ENCODE data around the gene RPSA.

DNA sequence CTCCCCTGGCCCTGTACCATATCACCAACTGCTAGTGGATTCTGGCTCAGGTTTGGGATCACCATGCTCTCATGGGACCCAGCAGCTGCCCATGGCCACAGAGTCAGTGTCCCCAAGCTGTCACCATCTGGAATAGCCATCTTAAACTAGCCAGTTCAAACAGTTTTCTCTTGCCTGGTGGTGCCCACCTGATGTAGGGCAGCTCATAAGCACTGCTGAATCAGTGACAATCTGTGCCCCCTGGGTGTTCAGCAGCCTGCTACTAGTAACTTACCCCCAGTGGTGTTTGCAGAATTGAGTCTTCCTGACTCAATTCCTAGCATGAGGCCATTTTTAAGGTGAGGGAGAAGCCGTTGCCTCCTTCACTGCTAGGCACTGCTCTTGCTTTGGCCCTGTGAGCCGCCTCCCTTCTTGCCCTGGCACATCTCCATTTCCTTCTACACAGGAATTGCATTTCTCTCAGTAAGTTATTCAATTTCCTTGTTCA lies 7.9 kb downstream of the RPSA start:
- TF ChIP-seq, protein P1, sequence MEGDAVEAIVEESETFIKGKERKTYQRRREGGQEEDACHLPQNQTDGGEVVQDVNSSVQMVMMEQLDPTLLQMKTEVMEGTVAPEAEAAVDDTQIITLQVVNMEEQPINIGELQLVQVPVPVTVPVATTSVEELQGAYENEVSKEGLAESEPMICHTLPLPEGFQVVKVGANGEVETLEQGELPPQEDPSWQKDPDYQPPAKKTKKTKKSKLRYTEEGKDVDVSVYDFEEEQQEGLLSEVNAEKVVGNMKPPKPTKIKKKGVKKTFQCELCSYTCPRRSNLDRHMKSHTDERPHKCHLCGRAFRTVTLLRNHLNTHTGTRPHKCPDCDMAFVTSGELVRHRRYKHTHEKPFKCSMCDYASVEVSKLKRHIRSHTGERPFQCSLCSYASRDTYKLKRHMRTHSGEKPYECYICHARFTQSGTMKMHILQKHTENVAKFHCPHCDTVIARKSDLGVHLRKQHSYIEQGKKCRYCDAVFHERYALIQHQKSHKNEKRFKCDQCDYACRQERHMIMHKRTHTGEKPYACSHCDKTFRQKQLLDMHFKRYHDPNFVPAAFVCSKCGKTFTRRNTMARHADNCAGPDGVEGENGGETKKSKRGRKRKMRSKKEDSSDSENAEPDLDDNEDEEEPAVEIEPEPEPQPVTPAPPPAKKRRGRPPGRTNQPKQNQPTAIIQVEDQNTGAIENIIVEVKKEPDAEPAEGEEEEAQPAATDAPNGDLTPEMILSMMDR (IDR thresholded peaks at IDR 0.05) = no peak
- TF ChIP-seq ESRRA (CRISPR knock-in tag; IDR thresholded peaks at IDR 0.05; ENCODE audit: borderline replicate concordance) (no peak), FOXP1 (CRISPR knock-in tag; IDR thresholded peaks at IDR 0.05; ENCODE audit: borderline replicate concordance) (no peak), GTF2I (CRISPR knock-in tag; conservative IDR thresholded peaks at IDR 0.05) (no peak), ELF4 (CRISPR knock-in tag; IDR thresholded peaks at IDR 0.05; ENCODE audit: low read depth) (no peak), SMAD4 (CRISPR knock-in tag; IDR thresholded peaks at IDR 0.05) (no peak)
- TF ChIP-seq, protein P2, sequence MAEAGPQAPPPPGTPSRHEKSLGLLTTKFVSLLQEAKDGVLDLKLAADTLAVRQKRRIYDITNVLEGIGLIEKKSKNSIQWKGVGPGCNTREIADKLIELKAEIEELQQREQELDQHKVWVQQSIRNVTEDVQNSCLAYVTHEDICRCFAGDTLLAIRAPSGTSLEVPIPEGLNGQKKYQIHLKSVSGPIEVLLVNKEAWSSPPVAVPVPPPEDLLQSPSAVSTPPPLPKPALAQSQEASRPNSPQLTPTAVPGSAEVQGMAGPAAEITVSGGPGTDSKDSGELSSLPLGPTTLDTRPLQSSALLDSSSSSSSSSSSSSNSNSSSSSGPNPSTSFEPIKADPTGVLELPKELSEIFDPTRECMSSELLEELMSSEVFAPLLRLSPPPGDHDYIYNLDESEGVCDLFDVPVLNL (CRISPR knock-in tag; IDR thresholded peaks at IDR 0.05; ENCODE audit: borderline replicate concordance, low read depth) = no peak
- TF ChIP-seq, protein P3, sequence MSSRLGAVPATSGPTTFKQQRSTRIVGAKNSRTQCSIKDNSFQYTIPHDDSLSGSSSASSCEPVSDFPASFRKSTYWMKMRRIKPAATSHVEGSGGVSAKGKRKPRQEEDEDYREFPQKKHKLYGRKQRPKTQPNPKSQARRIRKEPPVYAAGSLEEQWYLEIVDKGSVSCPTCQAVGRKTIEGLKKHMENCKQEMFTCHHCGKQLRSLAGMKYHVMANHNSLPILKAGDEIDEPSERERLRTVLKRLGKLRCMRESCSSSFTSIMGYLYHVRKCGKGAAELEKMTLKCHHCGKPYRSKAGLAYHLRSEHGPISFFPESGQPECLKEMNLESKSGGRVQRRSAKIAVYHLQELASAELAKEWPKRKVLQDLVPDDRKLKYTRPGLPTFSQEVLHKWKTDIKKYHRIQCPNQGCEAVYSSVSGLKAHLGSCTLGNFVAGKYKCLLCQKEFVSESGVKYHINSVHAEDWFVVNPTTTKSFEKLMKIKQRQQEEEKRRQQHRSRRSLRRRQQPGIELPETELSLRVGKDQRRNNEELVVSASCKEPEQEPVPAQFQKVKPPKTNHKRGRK (CRISPR knock-in tag; IDR thresholded peaks at IDR 0.05; ENCODE audit: borderline replicate concordance) = no peak

Data from WTC11 (cell line).